Measurements from ENCODE around the gene ZSCAN10.
"Not testable (repeated sequence)": the region's sequence is repeated elsewhere in the genome, so short reads cannot be mapped to it uniquely, and the experiment has no call there.

The ZSCAN10 gene

DNA sequence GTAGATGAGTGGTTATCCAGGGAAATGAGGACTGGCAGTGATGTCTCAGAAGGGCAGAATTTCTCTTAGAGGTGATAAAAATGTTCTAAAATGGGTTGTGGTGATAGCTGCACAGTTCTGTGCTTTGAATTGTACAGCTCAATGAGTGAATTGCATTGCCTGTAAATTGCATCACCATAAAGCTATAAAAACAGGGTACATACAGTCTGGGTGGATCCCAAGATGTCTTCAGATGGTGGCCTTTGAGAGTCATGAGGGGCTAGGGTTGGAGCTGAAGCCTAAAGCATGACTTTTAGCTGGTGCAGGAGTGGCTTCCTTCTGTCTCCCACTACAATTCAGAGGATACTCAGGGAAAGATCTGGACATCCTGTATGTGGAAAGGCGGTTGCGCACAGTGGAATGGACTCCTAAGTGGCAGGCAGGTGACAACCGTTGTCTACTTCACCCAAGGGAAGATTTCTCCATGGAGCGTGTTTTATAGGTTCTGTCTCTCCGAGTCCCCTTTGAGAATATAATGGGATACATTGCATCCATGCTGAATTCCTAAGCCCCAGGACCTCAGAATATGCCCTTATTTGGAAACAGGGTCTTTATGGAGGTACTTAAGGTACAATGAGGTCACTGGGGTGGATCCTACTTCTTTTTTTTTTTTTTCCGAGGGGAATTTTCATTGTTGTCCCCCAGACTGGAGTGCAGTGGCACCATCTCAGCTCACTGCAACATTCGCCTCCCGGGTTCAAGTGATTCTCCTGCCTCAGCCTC is 35.3 kb downstream of the ZSCAN10 start:
- DNase-seq (ENCODE audit: low spot score): no peak

- no peak for DNase-seq (ENCODE audit: low spot score)
Observed at GRCh38 chr16:3062553-3062952, 36.5 kb downstream of the ZSCAN10 start.

DNA sequence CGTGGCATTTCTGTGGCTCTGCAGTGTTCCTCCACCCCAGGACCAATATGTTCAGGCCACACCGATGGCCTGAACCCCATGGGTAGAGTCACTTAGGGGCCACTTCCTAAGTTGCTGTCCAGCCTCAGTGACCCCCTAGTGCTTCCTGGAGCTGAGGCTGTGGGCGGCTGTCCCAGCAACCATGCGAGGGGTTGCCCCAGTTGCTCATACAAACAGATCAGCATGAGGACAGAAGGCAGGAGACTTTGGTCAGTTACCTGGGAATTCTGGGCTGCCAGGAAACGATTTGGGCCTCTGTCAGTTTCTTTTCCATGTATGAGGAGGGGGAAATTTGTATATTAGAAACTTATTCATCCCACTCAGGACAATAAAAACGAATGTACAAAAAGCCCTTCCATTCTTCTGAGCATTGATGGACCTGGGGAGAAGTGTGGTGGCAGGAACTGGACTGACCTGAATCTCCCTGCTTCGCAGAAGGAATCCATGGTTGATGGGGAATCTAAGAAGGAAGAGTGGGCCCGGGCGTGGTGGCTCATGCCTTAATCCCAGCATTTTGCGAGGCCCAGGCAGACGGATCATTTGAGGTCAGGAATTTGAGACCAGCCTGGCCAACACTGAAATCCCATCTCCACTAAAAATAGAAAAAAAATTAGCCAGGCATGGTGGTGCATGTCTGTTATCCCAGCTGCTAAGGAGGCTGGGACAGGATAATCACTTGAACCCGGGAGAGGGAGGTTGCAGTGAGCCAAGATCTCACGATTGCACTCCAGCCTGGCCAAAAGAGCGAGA is 38.6 kb downstream of the ZSCAN10 start:
- DNase-seq (ENCODE audit: low spot score): no peak

GRCh38 chr16:3059723-3060242 is 39.3 kb downstream of the ZSCAN10 start:
- DNase-seq (ENCODE audit: low spot score): no peak

- DNase-seq (ENCODE audit: low spot score): peak; percentile 90
Observed at GRCh38 chr16:3059041-3059722, 39.9 kb downstream of the ZSCAN10 start.

GRCh38 chr16:3058139-3059030 is 40.7 kb downstream of the ZSCAN10 start:
- DNase-seq (ENCODE audit: low spot score): peak; percentile 65

DNA sequence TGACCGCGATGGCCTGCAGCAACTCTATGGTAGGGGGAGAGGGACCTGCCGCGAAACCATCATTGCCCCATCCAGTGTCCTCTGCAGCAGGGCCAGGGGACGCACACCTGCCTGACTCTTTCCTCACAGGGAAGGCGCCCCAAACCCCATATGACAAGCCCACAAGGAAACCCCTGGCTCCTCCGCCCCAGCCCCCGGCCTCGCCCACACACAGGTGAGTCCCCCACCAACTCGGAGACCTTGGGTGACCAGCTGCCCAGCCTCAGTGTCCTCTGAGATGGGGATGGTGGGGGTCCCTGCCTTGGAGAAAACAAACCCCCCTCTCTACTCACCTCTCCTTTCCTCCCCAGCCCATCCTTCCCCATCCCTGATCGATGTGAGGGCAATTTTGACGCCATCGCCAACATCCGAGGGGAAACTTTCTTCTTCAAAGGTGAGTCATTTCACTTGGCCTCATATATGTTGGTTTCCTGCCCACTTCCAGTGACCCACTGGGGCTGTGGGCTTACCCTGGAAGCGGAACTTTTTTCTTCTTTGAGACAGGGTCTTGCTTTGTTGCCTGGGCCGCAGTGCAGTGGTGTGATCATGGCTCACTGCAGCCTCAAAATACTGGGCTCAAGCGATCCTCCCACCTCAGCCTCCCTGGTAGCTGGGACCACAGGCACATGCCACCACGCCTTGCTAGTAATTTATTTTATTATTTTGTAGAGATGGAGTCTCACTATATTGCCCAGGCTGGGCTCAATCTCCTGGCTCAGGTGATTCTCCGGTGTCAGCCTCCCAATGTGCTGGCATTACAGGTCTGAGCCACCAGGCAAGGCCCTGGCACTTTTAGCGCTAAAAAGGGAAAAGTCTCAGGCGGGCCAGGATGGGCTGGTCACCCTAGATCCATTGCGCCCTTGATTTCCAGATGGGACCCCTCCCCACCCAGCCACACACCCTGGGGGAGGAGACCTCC is 41.6 kb downstream of the ZSCAN10 start:
- no peak for DNase-seq (ENCODE audit: low spot score)

DNA sequence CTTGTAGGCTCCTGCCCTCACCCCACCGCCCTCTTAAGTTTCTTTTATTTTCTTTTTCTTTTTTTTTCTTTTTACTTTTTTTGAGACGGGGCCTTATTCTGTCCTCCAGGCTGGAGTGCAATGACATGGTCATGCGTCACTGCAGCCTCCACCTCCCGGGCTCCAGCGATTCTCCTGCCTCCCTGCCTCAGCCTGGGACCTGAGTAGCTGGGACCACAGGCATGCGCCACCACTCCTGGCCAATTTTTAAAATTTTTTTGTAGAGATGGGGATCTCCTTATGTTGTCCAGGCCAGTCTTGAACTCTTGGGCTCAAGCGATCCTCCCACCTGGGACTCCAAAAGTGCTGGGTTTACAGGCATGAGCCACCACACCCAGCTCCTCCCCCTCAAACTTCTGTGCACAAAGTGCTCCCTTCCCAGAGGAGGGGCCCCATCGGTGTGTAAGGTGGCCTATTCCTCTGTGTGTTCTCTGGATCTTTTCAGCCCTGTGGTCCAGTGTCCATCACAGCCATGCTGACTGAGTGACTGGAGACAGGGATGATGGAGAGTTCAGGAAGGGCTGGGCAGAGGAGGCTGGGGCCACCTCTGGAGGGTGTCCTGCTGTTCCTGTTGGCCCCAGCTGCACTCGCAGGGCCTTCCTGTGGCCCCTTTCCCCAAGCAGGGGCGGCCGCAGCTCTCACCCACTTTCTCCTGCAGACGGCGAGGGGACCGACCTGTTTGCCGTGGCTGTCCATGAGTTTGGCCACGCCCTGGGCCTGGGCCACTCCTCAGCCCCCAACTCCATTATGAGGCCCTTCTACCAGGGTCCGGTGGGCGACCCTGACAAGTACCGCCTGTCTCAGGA is 42.5 kb downstream of the ZSCAN10 start:
- no peak for DNase-seq (ENCODE audit: low spot score)

GRCh38 chr16:3055734-3056115 is 43.4 kb downstream of the ZSCAN10 start:
- DNase-seq (ENCODE audit: low spot score): not testable (repeated sequence)

DNA sequence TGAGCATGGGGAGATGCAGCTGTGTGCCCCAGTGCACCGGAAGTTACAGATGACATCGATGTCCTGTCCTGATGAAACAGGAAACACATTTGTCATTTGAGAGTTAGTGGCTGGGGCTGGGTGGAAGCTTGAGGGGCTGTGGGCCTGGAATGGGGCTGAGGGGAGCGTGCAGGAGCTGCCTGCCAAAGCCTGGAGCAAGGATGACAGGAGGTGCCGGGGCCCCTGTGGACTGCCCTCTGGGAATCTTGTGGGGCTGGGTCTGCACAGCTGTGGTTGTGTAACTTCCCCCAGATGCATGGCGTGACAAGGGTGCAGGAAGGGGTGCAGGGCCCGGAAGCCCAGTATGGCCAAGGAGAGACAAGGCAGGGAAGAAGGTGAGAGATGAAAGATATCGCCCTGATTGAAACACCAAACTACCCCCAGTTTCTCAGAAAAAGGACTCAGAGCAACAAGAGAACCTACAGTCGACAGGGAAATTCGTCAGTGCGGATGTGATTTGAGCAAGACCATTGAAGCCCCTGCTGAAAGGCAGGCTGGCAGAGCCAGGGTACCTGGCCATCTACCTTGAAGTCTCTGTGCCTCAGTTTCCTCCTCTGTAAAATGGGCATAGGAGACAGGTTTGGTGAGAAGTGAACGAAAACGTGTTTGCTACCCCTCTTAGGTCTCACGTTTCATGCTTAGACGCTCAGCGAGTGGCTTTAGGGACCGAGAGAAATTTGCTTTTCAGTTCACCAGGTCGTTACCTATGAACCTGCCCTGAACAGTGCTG is 43.9 kb downstream of the ZSCAN10 start:
- no peak for DNase-seq (ENCODE audit: low spot score)

DNA sequence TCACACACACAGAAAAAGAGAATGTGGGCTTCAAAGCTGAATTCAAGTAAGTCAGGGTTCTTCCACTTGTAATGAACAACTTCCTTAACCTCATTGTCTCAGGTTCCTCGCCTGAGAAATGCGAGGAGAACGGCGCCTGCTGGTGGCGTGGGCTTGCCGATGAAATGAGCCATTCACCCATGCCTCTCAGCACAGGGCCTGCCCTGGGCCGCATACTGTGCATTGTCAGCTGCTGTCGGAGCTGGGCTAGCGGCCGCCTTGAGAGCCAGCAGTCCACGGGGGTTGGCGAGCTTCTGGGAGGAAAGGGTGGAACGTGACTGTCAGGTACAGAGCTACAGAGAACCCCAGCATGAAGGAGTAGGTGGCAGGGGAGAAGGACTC is 45.8 kb downstream of the ZSCAN10 start:
- DNase-seq (ENCODE audit: low spot score): not testable (repeated sequence)

GRCh38 chr16:3052571-3053329 is 46.3 kb downstream of the ZSCAN10 start:
- not testable (repeated sequence) for DNase-seq (ENCODE audit: low spot score)

GRCh38 chr16:3051494-3051893 is 47.6 kb downstream of the ZSCAN10 start:
- DNase-seq (ENCODE audit: low spot score): no peak

GRCh38 chr16:3051009-3051408 is 48.1 kb downstream of the ZSCAN10 start:
- DNase-seq (ENCODE audit: low spot score): no peak

GRCh38 chr16:3050487-3050886 is 48.6 kb downstream of the ZSCAN10 start:
- no peak for DNase-seq (ENCODE audit: low spot score)

GRCh38 chr16:3049921-3050481 is 49.1 kb downstream of the ZSCAN10 start:
- DNase-seq (ENCODE audit: low spot score): no peak

GRCh38 chr16:3047387-3047720 is 51.7 kb downstream of the ZSCAN10 start:
- DNase-seq (ENCODE audit: low spot score): no peak

Data from NAMALWA (cell line).